BLaER1 (cell line): ENCODE measurements around the gene CDKN2D.
A peak's percentile ranks its signal among the peaks of the same experiment; 100 is the strongest.

Experiments used
- H3K27ac ChIP-seq: shearing (Covaris generic); formaldehyde crosslinking; 2 replicates; pipeline ENCODE4 v1.8.1; 2022
- H3K27me3 ChIP-seq: shearing (Covaris generic); formaldehyde crosslinking; 2 replicates; pipeline ENCODE4 v1.8.1; 2022
- H3K36me3 ChIP-seq: shearing (Covaris generic); formaldehyde crosslinking; 2 replicates; pipeline ENCODE4 v1.8.1; 2022
- H3K4me1 ChIP-seq: shearing (Covaris generic); formaldehyde crosslinking; 2 replicates; pipeline ENCODE4 v1.8.1; 2022
- H3K4me2 ChIP-seq: shearing (Covaris generic); formaldehyde crosslinking; 2 replicates; pipeline ENCODE4 v1.8.1; 2022
- H3K4me3 ChIP-seq: shearing (Covaris generic); formaldehyde crosslinking; 2 replicates; pipeline ENCODE4 v1.8.1; 2022
- H3K9ac ChIP-seq: shearing (Covaris generic); formaldehyde crosslinking; 2 replicates; pipeline ENCODE4 v1.8.1; 2022
- H3K9me3 ChIP-seq: shearing (Covaris generic); formaldehyde crosslinking; 2 replicates; pipeline ENCODE4 v1.8.1; 2022
- H4K20me1 ChIP-seq: shearing (Covaris generic); formaldehyde crosslinking; 2 replicates; pipeline ENCODE4 v1.8.1; 2022
- Cebpa-rat ChIP-seq: shearing (Covaris generic); IDR thresholded peaks from 2 replicates; pipeline ENCODE4 v1.8.1; 2022

Gene CDKN2D

GRCh38 chr19:10568826-10569651 is at the start of gene CDKN2D:
CDKN2D (minus strand) TSS chr19:10568979; CDS start chr19:10568653, 326 bp downstream.
- Histone ChIP-seq H4K20me1 (no peaks in the 10 kb centered on the region), H3K4me3 (peak within 1 kb of the TSS; percentile 91), H3K9me3 (no peaks in the 10 kb centered on the region), H3K4me1 (peaks cover 60% of the 10 kb centered on the region), H3K9ac (peak within 1 kb of the TSS; percentile 94), H3K27me3 (no peaks in the 10 kb centered on the region), H3K36me3 (peaks cover 15% of the 10 kb centered on the region), H3K27ac (peak within 1 kb of the TSS; percentile 97), H3K4me2 (peak within 1 kb of the TSS; percentile 99)
- TF ChIP-seq Cebpa-rat, result no peak

GRCh38 chr19:10617409-10618121 is 48.8 kb upstream of the CDKN2D start:
- Histone ChIP-seq H3K27me3 (no peaks in the 10 kb centered on the region), H3K4me1 (peaks cover 65% of the 10 kb centered on the region), H4K20me1 (peaks cover 100% of the 10 kb centered on the region), H3K27ac (no peak overlapping the region), H3K36me3 (peaks cover 93% of the 10 kb centered on the region), H3K9ac (no peak overlapping the region), H3K4me3 (no peak overlapping the region), H3K4me2 (no peak overlapping the region), H3K9me3 (peaks cover 4% of the 10 kb centered on the region; the same call in 1 of the 2 replicates)
- TF ChIP-seq Cebpa-rat, result no peak

GRCh38 chr19:10615429-10616023 is 46.7 kb upstream of the CDKN2D start:
- Histone ChIP-seq H4K20me1 (peaks cover 100% of the 10 kb centered on the region), H3K9ac (no peak overlapping the region; the same call in 1 of the 2 replicates), H3K36me3 (peaks cover 89% of the 10 kb centered on the region), H3K27me3 (no peaks in the 10 kb centered on the region), H3K4me2 (peak overlapping the region; percentile 55), H3K9me3 (peaks cover 4% of the 10 kb centered on the region; the same call in 1 of the 2 replicates), H3K27ac (no peak overlapping the region), H3K4me3 (no peak overlapping the region), H3K4me1 (peaks cover 48% of the 10 kb centered on the region)
- no peak for TF ChIP-seq Cebpa-rat

- no peak overlapping the region for H3K9ac ChIP-seq
- no peak overlapping the region for H3K27ac ChIP-seq
- no peak overlapping the region for H3K4me2 ChIP-seq
- peaks cover 72% of the 10 kb centered on the region for H3K36me3 ChIP-seq
- TF ChIP-seq Cebpa-rat, result no peak
- peaks cover 40% of the 10 kb centered on the region for H3K4me1 ChIP-seq
- H3K9me3 ChIP-seq, result peaks cover 4% of the 10 kb centered on the region; the same call in 1 of the 2 replicates
- H3K4me3 ChIP-seq, result no peak overlapping the region
- H4K20me1 ChIP-seq, result peaks cover 99% of the 10 kb centered on the region
- H3K27me3 ChIP-seq, result no peaks in the 10 kb centered on the region
Measured at GRCh38 chr19:10612499-10613119, 43.8 kb upstream of the CDKN2D start.

- TF ChIP-seq Cebpa-rat, result no peak
- Histone ChIP-seq H3K27ac (no peak overlapping the region), H3K4me1 (peaks cover 36% of the 10 kb centered on the region), H3K9me3 (peaks cover 4% of the 10 kb centered on the region; the same call in 1 of the 2 replicates), H3K27me3 (no peaks in the 10 kb centered on the region), H3K4me3 (no peak overlapping the region), H3K9ac (no peak overlapping the region), H3K36me3 (peaks cover 70% of the 10 kb centered on the region), H3K4me2 (no peak overlapping the region), H4K20me1 (peaks cover 99% of the 10 kb centered on the region)
Measured at GRCh38 chr19:10611907-10612306, 43.1 kb upstream of the CDKN2D start.

GRCh38 chr19:10604460-10604980 is 35.7 kb upstream of the CDKN2D start:
- Histone ChIP-seq H3K36me3 (peaks cover 26% of the 10 kb centered on the region), H3K27me3 (no peaks in the 10 kb centered on the region), H3K4me3 (peak overlapping the region; percentile 97), H3K9me3 (no peaks in the 10 kb centered on the region), H4K20me1 (peaks cover 62% of the 10 kb centered on the region), H3K27ac (peak overlapping the region; percentile 99), H3K4me2 (peak overlapping the region; percentile 96), H3K4me1 (peaks cover 49% of the 10 kb centered on the region), H3K9ac (peak overlapping the region; percentile 99)
- no peak for TF ChIP-seq Cebpa-rat

- Histone ChIP-seq H3K27ac (peak overlapping the region; percentile 99), H3K36me3 (peaks cover 23% of the 10 kb centered on the region), H3K27me3 (no peaks in the 10 kb centered on the region), H4K20me1 (peaks cover 57% of the 10 kb centered on the region), H3K9ac (peak overlapping the region; percentile 99), H3K4me2 (peak overlapping the region; percentile 96), H3K9me3 (no peaks in the 10 kb centered on the region), H3K4me3 (peak overlapping the region; percentile 97), H3K4me1 (peaks cover 50% of the 10 kb centered on the region)
- TF ChIP-seq Cebpa-rat, result no peak
Measured at GRCh38 chr19:10603873-10604459, 35.2 kb upstream of the CDKN2D start.

GRCh38 chr19:10603084-10603872 is 34.5 kb upstream of the CDKN2D start:
- Histone ChIP-seq H3K4me1 (peaks cover 57% of the 10 kb centered on the region), H3K9ac (peak overlapping the region; percentile 99), H3K9me3 (no peaks in the 10 kb centered on the region), H4K20me1 (peaks cover 50% of the 10 kb centered on the region), H3K27me3 (no peaks in the 10 kb centered on the region), H3K27ac (peak overlapping the region; percentile 99), H3K4me2 (peak overlapping the region; percentile 96), H3K4me3 (peak overlapping the region; percentile 97), H3K36me3 (peaks cover 20% of the 10 kb centered on the region)
- no peak for TF ChIP-seq Cebpa-rat
